ENCODE data around the gene BAG3. TPM values are rescaled to one million over a fixed set of nuclear protein-coding genes. Genes with fewer than 3 reads are reported as not detected.

The BAG3 gene
- total and polyA plus RNA-seq, 2 of the 8 experiments (the other 6 are each of a cell fraction or from before 2014, with no cell fraction given): 3.5 to 13.3 TPM

- TF ChIP-seq MAFK (IDR thresholded peaks at IDR 0.05; ENCODE audit: low read depth, low read length): no peak
- no peak for TF ChIP-seq SP2 (IDR thresholded peaks at IDR 0.05; ENCODE audit: low read length)
- TF ChIP-seq CBX8 (IDR thresholded peaks at IDR 0.05; ENCODE audit: borderline replicate concordance, low read depth, low read length): no peak
- TF ChIP-seq SIN3A (conservative IDR thresholded peaks at IDR 0.05 in 1 of 2, IDR thresholded peaks at IDR 0.05 in 1 of 2; ENCODE audit: low read depth in 1 of 2, low read length in 2 of 2): no peak
- no peak for TF ChIP-seq KDM4A (IDR thresholded peaks at IDR 0.05; ENCODE audit: low read depth, low read length, severe bottlenecking)
These were observed 24.4 kb downstream of the BAG3 start (continued) for GRCh38 chr10:119675483-119676170.

All from H1 (cell line).